Measurements from ENCODE around the gene C22orf31.

Gene C22orf31

GRCh38 chr22:29029202-29030000 lies 32.2 kb downstream of the C22orf31 start:
- DNase-seq (ENCODE audit: low read depth in 3 of 3) = no peak

DNA sequence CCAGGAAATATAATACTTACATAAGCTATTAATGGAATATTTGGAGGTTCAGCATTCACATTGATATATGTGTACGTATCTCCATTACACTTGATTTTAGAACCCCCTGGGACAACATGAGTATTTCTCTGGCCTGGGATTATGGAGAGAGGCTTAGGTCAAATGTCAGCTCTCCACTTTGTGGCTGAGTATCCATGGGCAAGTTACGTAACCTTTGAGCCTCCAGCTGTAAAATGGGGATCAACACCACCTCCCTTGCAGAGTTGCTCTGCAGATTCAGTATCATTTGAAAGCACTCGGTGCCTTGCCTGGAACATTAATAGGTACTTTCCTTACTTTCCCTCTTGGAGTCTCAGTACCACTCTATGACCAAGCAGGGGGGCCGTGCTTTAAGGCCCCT lies 33.2 kb downstream of the C22orf31 start:
- no peak for DNase-seq (ENCODE audit: low read depth in 3 of 3)

DNA sequence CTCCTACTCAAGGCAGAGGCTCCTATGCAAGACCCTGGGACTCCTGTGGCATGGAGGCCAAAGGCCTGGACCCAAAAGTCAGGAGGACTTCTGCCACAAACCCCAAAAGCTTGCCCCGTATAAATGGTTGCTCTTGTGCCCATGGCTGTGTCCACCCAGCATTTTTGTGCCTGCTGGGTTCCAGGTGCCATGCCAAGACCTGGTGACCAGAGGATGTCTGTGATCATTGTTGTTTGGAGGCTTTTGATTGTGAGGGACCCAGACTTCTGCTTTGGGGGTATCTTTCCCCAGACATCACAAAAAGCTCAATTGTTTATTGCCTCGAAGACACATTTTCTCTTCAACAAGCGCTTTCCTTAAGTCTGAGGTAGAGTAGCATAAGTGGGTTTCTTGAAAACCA lies 35.1 kb downstream of the C22orf31 start:
- DNase-seq (ENCODE audit: low read depth in 3 of 3) = no peak

- DNase-seq (ENCODE audit: low read depth in 3 of 3) = no peak
Observed at GRCh38 chr22:29023172-29023796, 38.3 kb downstream of the C22orf31 start.

- no peak for DNase-seq (ENCODE audit: low read depth in 3 of 3)
Observed at GRCh38 chr22:29022101-29022817, 39.4 kb downstream of the C22orf31 start.

DNA sequence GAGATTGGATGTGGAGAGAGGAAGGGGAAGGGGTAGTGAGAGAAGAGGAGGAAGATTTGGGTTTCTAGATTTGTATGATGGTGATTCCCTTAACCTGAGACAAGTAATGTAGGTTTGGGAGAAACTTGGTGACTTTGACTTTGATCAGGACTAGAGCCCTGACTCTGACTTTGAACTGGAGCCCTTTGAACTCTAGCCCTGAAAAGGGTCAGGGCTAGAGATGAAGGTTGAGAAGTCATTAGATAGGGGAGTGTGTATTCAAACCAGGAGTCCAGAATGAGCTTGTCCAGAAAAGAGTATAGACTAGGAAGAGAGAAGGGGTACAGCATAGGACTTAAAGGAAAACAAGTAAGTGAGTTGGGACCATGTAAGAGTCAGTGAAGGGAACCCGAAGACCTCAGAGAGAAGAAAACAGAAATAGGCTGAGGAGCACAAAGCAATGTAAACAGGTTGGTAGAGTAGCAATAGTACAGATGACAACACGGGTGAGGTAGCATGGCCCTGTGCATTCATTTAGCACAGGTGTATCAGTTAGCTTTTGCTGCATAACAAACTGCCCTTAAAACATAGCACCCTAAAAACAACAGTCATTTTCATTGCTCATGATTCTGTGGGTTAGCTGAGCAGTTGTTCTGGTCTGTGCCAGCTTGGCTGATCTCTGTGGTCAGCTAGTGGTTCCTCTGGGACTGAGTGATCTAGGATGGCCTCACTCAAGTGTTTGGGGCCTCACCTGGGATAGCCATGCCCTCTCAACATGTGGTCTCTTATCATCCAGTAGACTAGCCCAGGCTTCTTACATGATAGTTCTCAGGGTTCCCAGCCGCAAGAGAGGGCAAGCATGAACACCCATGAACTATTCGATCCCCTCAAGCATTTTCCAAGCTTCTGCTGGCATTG lies 43.1 kb downstream of the C22orf31 start:
- DNase-seq (ENCODE audit: low read depth in 3 of 3) = no peak

GRCh38 chr22:29016067-29016938 lies 45.3 kb downstream of the C22orf31 start:
- no peak for DNase-seq (ENCODE audit: low read depth in 3 of 3)

GRCh38 chr22:29014773-29015172 lies 46.9 kb downstream of the C22orf31 start:
- no peak for DNase-seq (ENCODE audit: low read depth in 3 of 3)

DNA sequence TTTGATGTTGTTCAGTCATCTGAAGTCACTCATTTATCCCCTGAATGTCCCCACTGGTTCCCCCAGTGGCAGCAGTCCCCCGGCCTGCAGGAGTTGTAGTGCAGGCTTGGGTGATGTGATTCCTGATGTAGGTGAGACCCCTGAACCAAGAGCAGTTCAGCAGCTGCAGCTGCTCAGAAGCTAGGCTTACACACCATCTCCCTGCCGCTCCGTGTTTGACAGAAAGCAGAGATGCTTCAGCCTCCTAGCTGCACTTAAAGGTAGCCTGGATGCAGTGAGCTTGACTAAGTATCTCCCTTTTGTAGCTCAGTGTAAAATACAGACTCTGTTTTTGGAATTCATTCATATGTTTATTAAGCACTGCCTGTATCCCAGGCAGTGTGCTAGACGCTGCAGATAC lies 47.3 kb downstream of the C22orf31 start:
- no peak for DNase-seq (ENCODE audit: low read depth in 3 of 3)

- no peak for DNase-seq (ENCODE audit: low read depth in 3 of 3)
Observed at GRCh38 chr22:29012952-29013351, 48.7 kb downstream of the C22orf31 start.

DNA sequence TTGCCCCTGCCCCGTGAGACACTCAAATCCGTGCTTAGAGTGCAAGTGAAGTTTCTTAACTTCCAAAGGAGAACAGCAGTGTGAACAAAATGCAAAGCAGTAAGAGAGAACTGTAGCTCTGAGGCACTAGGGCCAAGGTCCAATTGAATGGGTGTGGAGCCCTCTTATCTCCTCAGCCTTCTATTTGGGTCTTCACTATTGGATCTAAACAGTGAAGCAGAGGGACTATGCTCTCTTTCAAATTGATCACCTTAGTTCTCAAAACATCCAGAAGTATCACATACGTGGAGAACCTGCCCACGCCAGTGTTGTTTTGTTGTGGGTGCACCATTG lies 49.6 kb downstream of the C22orf31 start:
- no peak for DNase-seq (ENCODE audit: low read depth in 3 of 3)

DNA sequence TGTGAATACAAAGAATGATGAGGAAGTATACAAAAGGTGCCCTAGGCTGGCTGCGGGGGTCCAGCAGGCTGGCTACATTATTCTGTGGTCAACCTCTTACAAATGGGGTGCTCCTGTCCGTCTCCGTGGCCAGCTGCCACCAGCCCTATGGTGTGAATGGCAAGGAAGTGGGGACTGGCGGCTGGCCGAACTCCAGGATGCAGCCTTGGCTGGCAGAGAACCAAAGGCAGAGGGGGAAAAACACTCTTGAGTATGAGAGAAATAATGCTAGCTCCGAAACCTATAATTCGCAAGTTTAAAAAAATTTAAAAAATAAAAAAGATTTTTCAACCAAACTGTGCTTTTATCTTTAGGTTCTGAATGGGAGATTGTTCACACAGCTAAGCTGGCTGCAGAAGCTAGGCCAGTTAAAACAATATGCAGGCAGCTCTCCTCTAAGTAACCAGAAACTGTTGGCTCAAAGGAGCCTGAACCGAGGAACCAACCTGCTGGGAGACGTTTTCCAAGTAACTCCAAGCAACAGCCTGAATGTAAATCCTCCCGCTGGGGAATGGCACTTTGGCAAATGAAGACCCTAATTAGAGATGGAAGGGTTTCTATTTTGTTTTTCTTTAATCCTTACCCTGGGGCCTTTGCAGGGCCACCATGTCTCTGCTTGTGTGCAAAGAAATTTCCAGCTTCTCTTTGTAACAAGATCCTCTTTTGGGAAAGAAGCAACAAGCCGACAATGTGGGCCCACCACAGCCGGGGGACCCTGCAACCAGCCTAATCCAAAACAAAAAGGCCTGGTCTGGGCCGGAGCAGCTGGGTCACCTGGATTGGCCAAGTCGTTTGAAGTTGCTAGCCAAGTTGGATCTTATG lies 50.2 kb downstream of the C22orf31 start:
- no peak for DNase-seq (ENCODE audit: low read depth in 3 of 3)

- DNase-seq (ENCODE audit: low read depth in 3 of 3) = no peak
Observed at GRCh38 chr22:29009148-29009547, 52.5 kb downstream of the C22orf31 start.

Data from stimulated activated CD4-positive, alpha-beta T cell treated with anti-CD3 and anti-CD28 coated beads, TNF-alpha, amount 100 ng/mL, for 24 hours (primary cell).